Kidney epithelial cell (primary cell): ENCODE results near the gene MEGF11. TPM values are rescaled to one million over a fixed set of nuclear protein-coding genes. Genes with fewer than 3 reads are reported as not detected.

Source experiments
- DNase-seq: peaks from one replicate; pipeline ENCODE4 v3.0.0-alpha.2; 2010; ENCODE audit warnings: low read depth
- H3K27me3 ChIP-seq: 2 replicates; pipeline ENCODE4 v1.6.0; 2011; ENCODE audit warnings: low read length; ENCODE audit not compliant: control insufficient read depth, insufficient read depth
- H3K36me3 ChIP-seq: 2 replicates; pipeline ENCODE4 v1.5.1; 2011; ENCODE audit warnings: low read length; ENCODE audit not compliant: control insufficient read depth, insufficient read depth
- H3K4me3 ChIP-seq: 2 replicates; pipeline ENCODE4 v1.5.1; 2011; ENCODE audit warnings: low read depth, mild to moderate bottlenecking, control low read depth, low read length
- CTCF ChIP-seq: IDR thresholded peaks from 2 replicates; pipeline ENCODE4 v1.5.1; 2011; ENCODE audit warnings: mild to moderate bottlenecking, moderate library complexity, low read length, control low read depth, inconsistent platforms; ENCODE audit not compliant: insufficient read depth, poor library complexity, severe bottlenecking
- total RNA-seq: library from RNA; depleted of rRNA; stranded (reverse); fragments of >200 nt; gene quantifications from 2 replicates; pipeline ENCODE4 v1.2.3, GENCODE V29; 2015

The MEGF11 gene
- total RNA-seq, 1 donor from 2014 or later = 0.63 TPM

- Histone ChIP-seq H3K4me3 (no peak overlapping the region), H3K27me3 (peaks cover 3% of the 10 kb centered on the region)
- no peak for TF ChIP-seq CTCF
Observed at GRCh38 chr15:66049353-66049752, 204.2 kb downstream of the MEGF11 start.

GRCh38 chr15:66047321-66048024 lies 206.1 kb downstream of the MEGF11 start:
- no peak for DNase-seq
- Histone ChIP-seq H3K4me3 (no peak overlapping the region), H3K27me3 (peaks cover 3% of the 10 kb centered on the region), H3K36me3 (no peaks in the 10 kb centered on the region)
- TF ChIP-seq CTCF = no peak

More at GRCh38 chr15:66049353-66049752, 204.2 kb downstream of the MEGF11 start:
- DNase-seq = no peak
- H3K36me3 ChIP-seq = no peaks in the 10 kb centered on the region

- TF ChIP-seq CTCF = peak; percentile 17
- DNase-seq = no peak
- H3K36me3 ChIP-seq = no peaks in the 10 kb centered on the region
- H3K4me3 ChIP-seq = no peak overlapping the region
- peaks cover 3% of the 10 kb centered on the region for H3K27me3 ChIP-seq
Observed at GRCh38 chr15:66046751-66047150, 206.8 kb downstream of the MEGF11 start.

- no peaks in the 10 kb centered on the region for H3K36me3 ChIP-seq
- H3K4me3 ChIP-seq = no peak overlapping the region
- TF ChIP-seq CTCF = no peak
- H3K27me3 ChIP-seq = peaks cover 3% of the 10 kb centered on the region
- DNase-seq = no peak
Observed at GRCh38 chr15:66046326-66046725, 207.2 kb downstream of the MEGF11 start.

GRCh38 chr15:66045542-66045941 lies 208.0 kb downstream of the MEGF11 start:
- H3K27me3 ChIP-seq = peaks cover 3% of the 10 kb centered on the region
- DNase-seq = no peak

More at GRCh38 chr15:66045542-66045941, 208.0 kb downstream of the MEGF11 start:
- Histone ChIP-seq H3K36me3 (no peaks in the 10 kb centered on the region), H3K4me3 (no peak overlapping the region)
- no peak for TF ChIP-seq CTCF
